ENCODE data around the gene GAA. TPM values are rescaled to one million over a fixed set of nuclear protein-coding genes. Genes with fewer than 3 reads are reported as not detected.

Gene GAA
- total RNA-seq, 1 experiment from 2014 or later, result 36.1 TPM

- POLR2A ChIA-PET, result no interaction called here
- in situ Hi-C loops (cut with HindIII; ENCODE audit: low pct_unique_long_range_greater_than_20kb, low sequenced_read_pairs) (no loop called here), intact Hi-C loops (cut with micrococcal nuclease; ENCODE audit: unreplicated experiment) (no loop called here)
- no peak for TF ChIP-seq SIN3A (IDR thresholded peaks at IDR 0.05; ENCODE audit: borderline replicate concordance, insufficient read depth, low read depth, low read length)
- no peak for TF ChIP-seq TCF7L2 (IDR thresholded peaks at IDR 0.05; ENCODE audit: low read depth, low read length)
- TF ChIP-seq CTCF (IDR thresholded peaks at IDR 0.05), result no peak
- no peak for TF ChIP-seq POLR2AphosphoS5 (IDR thresholded peaks at IDR 0.05; ENCODE audit: low read depth, low read length)
- no peak for TF ChIP-seq REST (IDR thresholded peaks at IDR 0.05; ENCODE audit: insufficient read depth in 1 of 2, low read depth in 2 of 2, low read length in 1 of 2)
- ATAC-seq (no peak), DNase-seq (ENCODE audit: low read depth, low spot score) (no peak)
- H3K4me1 ChIP-seq (ENCODE audit: control insufficient read depth, insufficient read depth, low read length), result no peaks in the 10 kb centered on the region; the same call in 1 of the 2 replicates
- H3K27ac ChIP-seq (ENCODE audit: low read length), result no peak overlapping the region
- H3K36me3 ChIP-seq (ENCODE audit: control insufficient read depth, insufficient read depth, low read length), result no peaks in the 10 kb centered on the region
- no peaks in the 10 kb centered on the region for H3K9me3 ChIP-seq (ENCODE audit: control insufficient read depth, insufficient read depth, low read depth, low read length)
- no TSS peak for BruUV-seq (replicated peaks)
- no peak overlapping the region for H3K4me3 ChIP-seq (ENCODE audit: low read depth in 2 of 2, low read length in 2 of 2)
- CTCF ChIA-PET, result no interaction called here
- no peaks in the 10 kb centered on the region for H3K27me3 ChIP-seq (ENCODE audit: control insufficient read depth, insufficient read depth, low read length)
These were observed 11.2 kb downstream of the GAA start for GRCh38 chr17:80112471-80113032.

GRCh38 chr17:80113033-80113484, 11.7 kb downstream of the GAA start:
- TF ChIP-seq CTCF (IDR thresholded peaks at IDR 0.05) (no peak), POLR2AphosphoS5 (IDR thresholded peaks at IDR 0.05; ENCODE audit: low read depth, low read length) (no peak), TCF7L2 (IDR thresholded peaks at IDR 0.05; ENCODE audit: low read depth, low read length) (no peak), REST (IDR thresholded peaks at IDR 0.05; ENCODE audit: insufficient read depth in 1 of 2, low read depth in 2 of 2, low read length in 1 of 2) (no peak), SIN3A (IDR thresholded peaks at IDR 0.05; ENCODE audit: borderline replicate concordance, insufficient read depth, low read depth, low read length) (no peak)
- POLR2A ChIA-PET, result no interaction called here
- CTCF ChIA-PET, result no interaction called here
- no peaks in the 10 kb centered on the region; the same call in 1 of the 2 replicates for H3K4me1 ChIP-seq (ENCODE audit: control insufficient read depth, insufficient read depth, low read length)
- H3K36me3 ChIP-seq (ENCODE audit: control insufficient read depth, insufficient read depth, low read length), result no peaks in the 10 kb centered on the region
- no peak overlapping the region for H3K27ac ChIP-seq (ENCODE audit: low read length)
- BruUV-seq (replicated peaks), result no TSS peak
- no peak overlapping the region for H3K4me3 ChIP-seq (ENCODE audit: low read depth in 2 of 2, low read length in 2 of 2)
- ATAC-seq (no peak), DNase-seq (ENCODE audit: low read depth, low spot score) (no peak)
- intact Hi-C loops (cut with micrococcal nuclease; ENCODE audit: unreplicated experiment), result no loop called here
- no peaks in the 10 kb centered on the region for H3K27me3 ChIP-seq (ENCODE audit: control insufficient read depth, insufficient read depth, low read length)
- in situ Hi-C loops (cut with HindIII; ENCODE audit: low pct_unique_long_range_greater_than_20kb, low sequenced_read_pairs), result no loop called here
- H3K9me3 ChIP-seq (ENCODE audit: control insufficient read depth, insufficient read depth, low read depth, low read length), result no peaks in the 10 kb centered on the region

Data from Panc1 (cell line).